Measurements from ENCODE around the gene TRIM69.

DNA sequence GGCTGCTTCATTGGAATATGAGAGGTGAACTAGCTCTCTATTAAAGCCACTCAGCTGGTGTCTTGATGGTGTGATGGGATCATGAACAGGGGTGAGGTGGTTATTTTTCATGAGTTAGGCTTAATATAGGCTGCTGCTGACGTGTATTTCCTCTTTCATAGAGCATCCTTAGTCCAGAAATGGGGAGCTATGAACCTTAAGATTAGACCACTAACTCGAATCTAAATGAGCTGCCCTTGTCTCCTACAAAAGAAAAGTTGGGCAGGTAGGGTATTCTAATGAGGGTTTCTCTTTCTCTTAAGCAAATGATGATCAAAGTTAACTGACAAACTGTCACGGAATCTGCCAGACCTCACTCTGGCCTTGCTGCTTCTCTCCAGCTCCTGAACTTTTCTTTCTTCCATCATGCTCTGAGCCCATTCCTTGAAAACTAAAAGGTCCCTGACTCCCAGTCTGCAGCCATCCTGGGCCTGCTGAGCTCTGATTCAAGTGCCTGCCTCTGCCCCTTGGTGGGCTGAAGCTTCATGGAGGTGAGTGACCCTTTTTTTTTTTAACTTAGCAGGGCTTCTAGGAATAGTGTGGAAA is at the start of gene TRIM69:
- TF ChIP-seq, protein P1, sequence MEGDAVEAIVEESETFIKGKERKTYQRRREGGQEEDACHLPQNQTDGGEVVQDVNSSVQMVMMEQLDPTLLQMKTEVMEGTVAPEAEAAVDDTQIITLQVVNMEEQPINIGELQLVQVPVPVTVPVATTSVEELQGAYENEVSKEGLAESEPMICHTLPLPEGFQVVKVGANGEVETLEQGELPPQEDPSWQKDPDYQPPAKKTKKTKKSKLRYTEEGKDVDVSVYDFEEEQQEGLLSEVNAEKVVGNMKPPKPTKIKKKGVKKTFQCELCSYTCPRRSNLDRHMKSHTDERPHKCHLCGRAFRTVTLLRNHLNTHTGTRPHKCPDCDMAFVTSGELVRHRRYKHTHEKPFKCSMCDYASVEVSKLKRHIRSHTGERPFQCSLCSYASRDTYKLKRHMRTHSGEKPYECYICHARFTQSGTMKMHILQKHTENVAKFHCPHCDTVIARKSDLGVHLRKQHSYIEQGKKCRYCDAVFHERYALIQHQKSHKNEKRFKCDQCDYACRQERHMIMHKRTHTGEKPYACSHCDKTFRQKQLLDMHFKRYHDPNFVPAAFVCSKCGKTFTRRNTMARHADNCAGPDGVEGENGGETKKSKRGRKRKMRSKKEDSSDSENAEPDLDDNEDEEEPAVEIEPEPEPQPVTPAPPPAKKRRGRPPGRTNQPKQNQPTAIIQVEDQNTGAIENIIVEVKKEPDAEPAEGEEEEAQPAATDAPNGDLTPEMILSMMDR (IDR thresholded peaks at IDR 0.05; ENCODE audit: insufficient read depth, low read length): no peak
- TF ChIP-seq, protein P2, sequence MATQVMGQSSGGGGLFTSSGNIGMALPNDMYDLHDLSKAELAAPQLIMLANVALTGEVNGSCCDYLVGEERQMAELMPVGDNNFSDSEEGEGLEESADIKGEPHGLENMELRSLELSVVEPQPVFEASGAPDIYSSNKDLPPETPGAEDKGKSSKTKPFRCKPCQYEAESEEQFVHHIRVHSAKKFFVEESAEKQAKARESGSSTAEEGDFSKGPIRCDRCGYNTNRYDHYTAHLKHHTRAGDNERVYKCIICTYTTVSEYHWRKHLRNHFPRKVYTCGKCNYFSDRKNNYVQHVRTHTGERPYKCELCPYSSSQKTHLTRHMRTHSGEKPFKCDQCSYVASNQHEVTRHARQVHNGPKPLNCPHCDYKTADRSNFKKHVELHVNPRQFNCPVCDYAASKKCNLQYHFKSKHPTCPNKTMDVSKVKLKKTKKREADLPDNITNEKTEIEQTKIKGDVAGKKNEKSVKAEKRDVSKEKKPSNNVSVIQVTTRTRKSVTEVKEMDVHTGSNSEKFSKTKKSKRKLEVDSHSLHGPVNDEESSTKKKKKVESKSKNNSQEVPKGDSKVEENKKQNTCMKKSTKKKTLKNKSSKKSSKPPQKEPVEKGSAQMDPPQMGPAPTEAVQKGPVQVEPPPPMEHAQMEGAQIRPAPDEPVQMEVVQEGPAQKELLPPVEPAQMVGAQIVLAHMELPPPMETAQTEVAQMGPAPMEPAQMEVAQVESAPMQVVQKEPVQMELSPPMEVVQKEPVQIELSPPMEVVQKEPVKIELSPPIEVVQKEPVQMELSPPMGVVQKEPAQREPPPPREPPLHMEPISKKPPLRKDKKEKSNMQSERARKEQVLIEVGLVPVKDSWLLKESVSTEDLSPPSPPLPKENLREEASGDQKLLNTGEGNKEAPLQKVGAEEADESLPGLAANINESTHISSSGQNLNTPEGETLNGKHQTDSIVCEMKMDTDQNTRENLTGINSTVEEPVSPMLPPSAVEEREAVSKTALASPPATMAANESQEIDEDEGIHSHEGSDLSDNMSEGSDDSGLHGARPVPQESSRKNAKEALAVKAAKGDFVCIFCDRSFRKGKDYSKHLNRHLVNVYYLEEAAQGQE (IDR thresholded peaks at IDR 0.05; ENCODE audit: insufficient replicate concordance, low read depth): no peak
